GM21737 (cell line): ENCODE data around the gene NXPH3.

Experiments
- ATAC-seq: cut with Tn5 transposase; IDR thresholded peaks from one replicate; pipeline ENCODE4 v1.9.1; 2021; ENCODE audit warnings: mild to moderate bottlenecking, moderate library complexity; ENCODE audit not compliant: unreplicated experiment

Gene NXPH3

DNA sequence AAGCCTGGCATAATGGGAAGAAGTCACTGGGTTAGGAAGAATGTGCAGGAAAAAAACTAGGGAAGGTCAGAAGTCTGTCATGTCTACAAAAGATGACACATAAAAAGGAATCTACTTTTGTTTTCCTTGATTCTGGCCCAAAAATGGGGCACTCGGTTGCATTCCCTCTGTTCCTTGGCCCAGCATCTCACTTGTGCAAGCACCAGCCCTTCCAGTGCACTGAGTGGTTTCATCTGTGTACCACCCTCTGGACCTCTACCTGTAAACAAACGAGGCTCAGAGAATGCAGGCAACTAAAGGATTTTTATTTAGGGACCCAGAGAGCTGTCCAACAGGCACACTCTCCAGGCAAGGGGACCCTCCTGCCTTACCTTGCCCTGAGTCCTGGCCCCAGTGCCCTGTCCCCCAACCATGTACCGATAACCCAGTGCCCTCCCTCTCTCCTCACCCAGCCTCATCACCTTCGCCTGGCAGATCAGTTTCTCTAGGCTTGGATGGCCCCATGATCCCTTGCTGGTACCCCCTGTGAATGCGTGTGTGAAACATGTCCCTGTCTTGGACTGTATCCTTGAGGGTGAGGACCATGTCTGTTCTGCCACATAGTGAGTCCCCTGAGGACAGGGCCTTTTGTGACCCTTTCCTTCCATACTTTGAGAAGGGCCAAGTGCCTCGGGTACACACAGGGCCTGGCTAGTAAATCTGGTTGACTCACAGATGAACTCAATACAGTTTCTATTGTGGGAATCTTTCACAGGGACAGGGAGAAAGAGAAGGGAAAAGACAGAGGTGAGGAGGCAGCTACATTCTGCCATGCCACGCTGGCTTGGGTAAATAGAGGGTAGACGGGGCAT, 13.3 kb downstream of the NXPH3 start:
- ATAC-seq = no peak

GRCh38 chr17:49589577-49589927, 13.9 kb downstream of the NXPH3 start:
- ATAC-seq = no peak

GRCh38 chr17:49590874-49591273, 15.2 kb downstream of the NXPH3 start:
- no peak for ATAC-seq

GRCh38 chr17:49592263-49592662, 16.6 kb downstream of the NXPH3 start:
- no peak for ATAC-seq

- ATAC-seq = no peak
Observed at GRCh38 chr17:49595328-49595727, 19.7 kb downstream of the NXPH3 start.

- ATAC-seq = no peak
Observed at GRCh38 chr17:49595980-49596379, 20.3 kb downstream of the NXPH3 start.

DNA sequence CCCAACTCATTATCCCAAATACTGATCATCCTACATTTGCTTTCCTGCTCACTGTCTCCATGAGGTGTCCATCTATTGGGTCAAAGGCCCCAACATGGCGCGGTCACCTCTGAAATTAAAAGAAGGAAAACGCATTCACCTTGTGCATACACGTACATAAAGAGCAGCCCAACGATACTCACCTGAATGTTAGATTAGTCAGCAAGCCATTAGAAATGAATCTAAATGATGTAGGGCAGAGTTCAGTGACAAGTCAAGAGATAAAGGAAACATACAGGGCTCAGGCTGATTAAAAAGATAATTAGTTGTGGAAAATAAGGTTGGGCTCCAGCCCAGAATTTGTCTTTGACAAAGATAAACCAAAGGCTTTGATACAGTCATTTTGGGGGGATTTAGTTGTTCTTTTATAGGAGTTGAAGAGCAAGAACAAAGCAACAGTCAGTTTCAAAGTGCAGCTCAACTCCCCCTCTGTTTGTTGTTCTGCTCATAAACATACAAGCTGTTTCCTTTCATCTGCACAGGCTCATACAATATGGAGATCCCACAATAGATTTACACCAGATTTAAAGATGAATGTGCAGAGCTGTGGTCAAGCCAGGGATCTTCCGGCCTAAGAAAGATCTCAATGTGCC, 21.1 kb downstream of the NXPH3 start:
- no peak for ATAC-seq

- no peak for ATAC-seq
Observed at GRCh38 chr17:49597436-49597835, 21.8 kb downstream of the NXPH3 start.

DNA sequence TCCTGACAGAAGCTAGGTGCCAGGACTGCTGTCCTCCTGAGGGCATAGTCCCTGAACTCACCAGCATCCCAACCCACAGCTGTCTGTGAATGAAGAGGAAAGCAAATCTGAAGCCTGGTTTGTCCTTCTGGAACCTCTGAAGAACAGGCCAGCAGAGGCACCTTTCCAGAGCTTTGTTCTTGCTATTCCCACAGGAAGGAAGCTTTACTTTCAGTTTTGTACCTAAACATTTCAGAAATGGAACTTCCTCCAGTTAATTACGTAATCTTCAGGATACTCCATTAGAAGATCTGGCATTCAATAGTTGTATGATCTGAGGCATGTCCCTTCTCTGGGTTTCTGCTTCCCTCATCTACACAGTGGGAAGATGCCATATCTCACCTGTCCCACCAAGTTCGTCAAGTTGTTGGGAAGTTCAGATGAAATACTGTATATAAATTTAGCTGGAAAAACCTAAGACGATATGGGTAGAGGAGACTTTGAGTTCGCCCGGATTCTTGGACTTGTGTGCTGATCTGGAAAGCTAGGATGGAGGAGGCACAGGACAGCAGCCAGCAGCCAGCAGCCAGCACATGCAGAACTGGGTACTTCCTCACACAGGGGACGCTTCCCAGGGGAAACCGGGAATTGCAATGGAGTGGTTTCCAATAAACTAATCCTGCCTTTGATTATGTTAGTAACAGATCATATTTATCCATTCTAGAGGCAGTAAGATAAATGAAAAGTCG, 22.4 kb downstream of the NXPH3 start:
- no peak for ATAC-seq

GRCh38 chr17:49598918-49599317, 23.2 kb downstream of the NXPH3 start:
- ATAC-seq = no peak

- ATAC-seq = no peak
Observed at GRCh38 chr17:49600949-49601348, 25.3 kb downstream of the NXPH3 start.

DNA sequence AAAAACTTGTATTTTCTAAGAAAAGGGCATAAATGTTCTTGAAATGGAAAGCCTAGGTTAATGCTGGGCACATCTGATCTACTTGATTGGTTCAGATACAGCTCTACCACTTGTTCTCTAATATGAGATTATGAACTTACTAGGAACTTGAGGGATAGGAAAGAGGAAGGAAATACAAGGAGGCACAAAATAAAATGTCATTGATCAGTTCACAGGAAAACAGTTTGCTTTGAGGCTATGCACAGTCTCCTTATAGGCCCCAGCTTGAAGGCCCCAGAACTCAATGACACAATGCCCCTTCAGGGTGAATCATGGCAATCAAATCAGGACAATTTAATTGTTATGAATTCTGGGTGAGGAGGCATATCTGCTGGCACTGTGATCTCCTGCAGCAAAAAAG, 27.1 kb downstream of the NXPH3 start:
- ATAC-seq = no peak

DNA sequence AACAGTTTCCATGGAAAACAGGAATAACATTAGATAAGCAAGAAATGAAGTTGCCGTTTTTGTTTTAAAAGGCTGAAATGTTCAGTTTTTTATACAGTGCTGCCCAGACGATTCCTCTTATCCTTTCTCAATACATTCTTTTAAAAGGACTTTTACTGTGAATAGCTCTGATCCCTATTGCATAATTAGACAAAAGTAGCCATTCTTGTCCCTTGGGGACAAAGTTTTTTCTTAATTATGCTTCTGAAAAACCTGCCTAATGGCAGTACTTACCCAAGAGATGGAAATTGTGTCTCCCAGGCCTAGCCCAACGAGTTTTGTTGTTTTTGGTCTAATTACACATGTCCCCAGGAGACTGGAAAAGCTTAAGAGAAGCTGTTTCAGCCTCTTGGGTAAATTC, 27.6 kb downstream of the NXPH3 start:
- no peak for ATAC-seq

DNA sequence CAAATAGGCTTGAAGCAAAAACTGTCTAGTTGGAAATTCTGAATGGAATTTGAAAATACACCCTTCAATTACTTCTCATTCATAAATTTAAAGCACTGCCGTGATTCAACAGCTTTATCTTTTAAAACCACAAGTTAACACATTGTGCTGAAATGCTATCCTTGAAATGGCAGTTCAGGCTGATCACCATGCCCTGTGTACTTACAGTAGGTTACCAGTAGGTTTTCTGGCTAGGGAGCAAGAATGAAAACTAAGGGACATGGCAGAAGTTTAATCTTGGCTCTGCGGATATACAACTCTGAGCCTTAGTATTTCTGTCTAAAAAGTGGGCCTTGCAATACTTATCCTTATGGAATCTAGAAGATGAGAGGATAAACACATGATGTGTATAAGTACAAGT, 28.0 kb downstream of the NXPH3 start:
- no peak for ATAC-seq

GRCh38 chr17:49604314-49604869, 28.7 kb downstream of the NXPH3 start:
- ATAC-seq = no peak

DNA sequence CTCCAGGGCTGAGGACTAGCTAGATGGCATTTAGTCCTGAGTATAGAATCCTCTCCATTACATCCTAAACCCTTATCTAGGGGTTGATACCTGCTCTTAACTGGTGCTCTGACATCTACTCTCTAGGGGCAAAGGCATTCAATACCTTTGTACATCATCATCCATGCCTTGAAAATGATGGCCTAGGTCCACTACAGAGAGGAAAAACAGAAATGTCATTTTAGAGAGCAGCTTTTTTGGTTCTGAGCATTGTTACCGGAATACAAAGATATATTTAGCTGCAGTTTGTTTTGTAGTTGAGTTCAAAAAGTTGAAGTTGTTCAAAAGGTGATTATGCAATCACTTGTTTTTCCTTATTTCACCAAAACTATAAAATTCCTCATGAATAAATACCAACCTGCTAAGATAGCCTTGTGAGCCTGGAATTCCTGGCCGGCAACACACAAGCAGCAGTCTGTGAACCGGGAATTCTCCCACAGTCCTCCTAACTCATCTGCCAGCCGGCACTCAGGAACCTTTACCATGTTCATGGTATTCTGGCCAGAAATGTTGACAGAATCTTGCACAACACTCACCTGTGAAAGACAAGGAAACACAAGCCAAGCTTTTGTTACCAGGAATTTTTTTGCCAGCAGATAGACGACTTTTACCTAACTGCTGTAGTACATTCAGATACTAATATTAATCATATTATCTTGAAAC, 35.4 kb downstream of the NXPH3 start:
- ATAC-seq = no peak

- ATAC-seq = no peak
Observed at GRCh38 chr17:49612726-49613125, 37.1 kb downstream of the NXPH3 start.

DNA sequence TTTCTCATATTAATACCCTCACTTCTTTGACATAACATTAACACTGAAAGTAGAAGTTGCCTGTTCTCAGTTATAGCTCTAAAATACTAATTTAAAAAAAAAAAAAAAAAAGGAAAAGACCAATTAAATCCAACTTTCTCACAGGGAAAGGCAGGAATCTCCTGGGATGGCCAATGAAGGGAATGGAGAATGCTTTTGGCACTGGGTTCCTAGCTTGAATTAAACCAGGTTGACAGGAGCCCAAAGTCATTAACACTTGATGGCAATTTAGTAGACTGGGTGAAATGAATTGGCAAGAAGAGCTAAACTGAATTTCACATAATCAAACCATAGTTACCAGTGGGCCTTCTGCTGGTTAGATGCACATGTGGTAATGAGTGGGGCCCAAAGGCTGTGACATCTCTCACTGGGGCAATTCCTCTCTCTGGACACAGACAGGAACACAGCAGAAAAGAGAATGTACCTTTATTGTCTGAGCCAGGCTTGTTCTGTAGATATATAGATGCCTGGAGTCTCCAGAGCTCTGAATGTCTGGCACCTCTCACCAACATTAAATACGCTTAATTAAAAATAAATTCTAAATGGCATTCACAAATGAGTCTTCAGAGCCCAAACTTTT, 37.6 kb downstream of the NXPH3 start:
- ATAC-seq = no peak

GRCh38 chr17:49616086-49616485, 40.4 kb downstream of the NXPH3 start:
- no peak for ATAC-seq

- ATAC-seq = no peak
Observed at GRCh38 chr17:49616601-49617131, 41.0 kb downstream of the NXPH3 start.
